ENCODE results near the gene SLC11A2.

DNA sequence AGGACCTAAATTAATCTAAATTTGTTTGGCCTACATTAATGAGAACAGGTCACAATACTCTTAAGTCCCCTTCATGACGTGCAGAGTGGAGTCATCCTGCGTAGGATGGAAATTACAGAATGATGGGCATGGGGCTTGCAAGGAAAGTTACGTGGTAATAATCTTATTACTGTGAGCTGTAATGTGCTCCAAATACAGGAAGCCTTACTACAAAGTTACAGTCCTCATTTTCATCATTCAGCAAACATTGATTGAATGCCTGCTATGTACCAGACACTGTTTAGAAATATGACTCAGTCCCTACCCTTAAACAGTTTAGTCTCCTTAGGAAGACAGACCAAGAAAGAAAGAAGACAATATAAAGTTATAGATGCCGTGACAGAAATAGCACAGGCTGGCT, 64.5 kb downstream of the SLC11A2 start:
- TF ChIP-seq, protein P1, sequence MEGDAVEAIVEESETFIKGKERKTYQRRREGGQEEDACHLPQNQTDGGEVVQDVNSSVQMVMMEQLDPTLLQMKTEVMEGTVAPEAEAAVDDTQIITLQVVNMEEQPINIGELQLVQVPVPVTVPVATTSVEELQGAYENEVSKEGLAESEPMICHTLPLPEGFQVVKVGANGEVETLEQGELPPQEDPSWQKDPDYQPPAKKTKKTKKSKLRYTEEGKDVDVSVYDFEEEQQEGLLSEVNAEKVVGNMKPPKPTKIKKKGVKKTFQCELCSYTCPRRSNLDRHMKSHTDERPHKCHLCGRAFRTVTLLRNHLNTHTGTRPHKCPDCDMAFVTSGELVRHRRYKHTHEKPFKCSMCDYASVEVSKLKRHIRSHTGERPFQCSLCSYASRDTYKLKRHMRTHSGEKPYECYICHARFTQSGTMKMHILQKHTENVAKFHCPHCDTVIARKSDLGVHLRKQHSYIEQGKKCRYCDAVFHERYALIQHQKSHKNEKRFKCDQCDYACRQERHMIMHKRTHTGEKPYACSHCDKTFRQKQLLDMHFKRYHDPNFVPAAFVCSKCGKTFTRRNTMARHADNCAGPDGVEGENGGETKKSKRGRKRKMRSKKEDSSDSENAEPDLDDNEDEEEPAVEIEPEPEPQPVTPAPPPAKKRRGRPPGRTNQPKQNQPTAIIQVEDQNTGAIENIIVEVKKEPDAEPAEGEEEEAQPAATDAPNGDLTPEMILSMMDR (IDR thresholded peaks at IDR 0.05): no peak
- TF ChIP-seq POLR2A (IDR thresholded peaks at IDR 0.05; ENCODE audit: low read depth) (no peak), EP300 (IDR thresholded peaks at IDR 0.05) (no peak)
